RWPE2 (cell line): Measurements from ENCODE around the gene CACNB3.

Experiments
- ATAC-seq: fragments of 200-7000 bp; cut with Tn5 transposase; 3 replicates; pipeline ENCODE4 v1.9.1; 2021; ENCODE audit warnings: low read depth
- DNase-seq: peaks from one replicate; pipeline ENCODE4 v3.0.0-alpha.2; 2020; ENCODE audit warnings: low spot score
- H3K27ac ChIP-seq: fragments of 450-650 bp; 2 replicates; pipeline ENCODE4 v1.5.1; 2017; ENCODE audit warnings: mild to moderate bottlenecking; ENCODE audit not compliant: poor library complexity, severe bottlenecking
- H3K27me3 ChIP-seq: fragments of 250-450 bp; sonication (Bioruptor Pico); 2 replicates; pipeline ENCODE4 v1.5.1; 2021; ENCODE audit warnings: mild to moderate bottlenecking, moderate library complexity; ENCODE audit not compliant: insufficient read depth, poor library complexity, severe bottlenecking
- H3K36me3 ChIP-seq: fragments of 250-450 bp; sonication (Bioruptor Pico); 2 replicates; pipeline ENCODE4 v1.5.1; 2020; ENCODE audit warnings: low read depth, mild to moderate bottlenecking, moderate library complexity
- H3K4me1 ChIP-seq: fragments of 250-450 bp; sonication (Bioruptor Pico); 2 replicates; pipeline ENCODE4 v1.5.1; 2021; ENCODE audit warnings: mild to moderate bottlenecking, moderate library complexity; ENCODE audit not compliant: insufficient read depth, poor library complexity, severe bottlenecking
- H3K4me3 ChIP-seq: fragments of 250-450 bp; sonication (Bioruptor Pico); 2 replicates; pipeline ENCODE4 v1.5.1; 2021; ENCODE audit warnings: mild to moderate bottlenecking, moderate library complexity; ENCODE audit not compliant: severe bottlenecking
- H3K9me3 ChIP-seq: fragments of 250-450 bp; sonication (Bioruptor Pico); 2 replicates; pipeline ENCODE4 v1.5.1; 2021; ENCODE audit warnings: mild to moderate bottlenecking, moderate library complexity; ENCODE audit not compliant: severe bottlenecking
- CTCF ChIP-seq: fragments of 450-650 bp; IDR thresholded peaks from one replicate; pipeline ENCODE4 v1.5.1; 2017; ENCODE audit warnings: mild to moderate bottlenecking, moderate library complexity; ENCODE audit not compliant: poor library complexity, severe bottlenecking

CACNB3 gene

GRCh38 chr12:48818831-48819590 lies 715 bp downstream of the CACNB3 start:
- ATAC-seq (no peak), DNase-seq (no peak)
- Histone ChIP-seq H3K4me3 (peak overlapping the region; percentile 58), H3K27ac (no peak overlapping the region), H3K9me3 (no peaks in the 10 kb centered on the region), H3K36me3 (no peaks in the 10 kb centered on the region), H3K4me1 (no peaks in the 10 kb centered on the region), H3K27me3 (no peaks in the 10 kb centered on the region)
- TF ChIP-seq CTCF = peak; percentile 18

GRCh38 chr12:48819986-48820725 lies 1.9 kb downstream of the CACNB3 start:
- Histone ChIP-seq H3K27me3 (no peaks in the 10 kb centered on the region), H3K36me3 (0 out of 2 replicates have a peak, but pooled peaks cover 4% of the 10 kb centered on the region), H3K4me1 (no peaks in the 10 kb centered on the region), H3K4me3 (no peak overlapping the region), H3K9me3 (no peaks in the 10 kb centered on the region), H3K27ac (no peak overlapping the region)
- no peak for TF ChIP-seq CTCF
- ATAC-seq (no peak), DNase-seq (no peak)

- Histone ChIP-seq H3K4me3 (no peak overlapping the region), H3K9me3 (no peaks in the 10 kb centered on the region), H3K27ac (no peak overlapping the region), H3K4me1 (no peaks in the 10 kb centered on the region), H3K36me3 (peaks cover 8% of the 10 kb centered on the region), H3K27me3 (no peaks in the 10 kb centered on the region)
- TF ChIP-seq CTCF = no peak
- ATAC-seq = no peak
- DNase-seq = no peak
Measured at GRCh38 chr12:48822139-48822538, 3.8 kb downstream of the CACNB3 start.

GRCh38 chr12:48822711-48823110 lies 4.4 kb downstream of the CACNB3 start:
- TF ChIP-seq CTCF = no peak
- no peak for ATAC-seq
- no peaks in the 10 kb centered on the region for H3K4me1 ChIP-seq

GRCh38 chr12:48823281-48823680 lies 5.0 kb downstream of the CACNB3 start:
- Histone ChIP-seq H3K4me1 (no peaks in the 10 kb centered on the region), H3K4me3 (no peak overlapping the region), H3K27me3 (no peaks in the 10 kb centered on the region), H3K36me3 (peaks cover 12% of the 10 kb centered on the region), H3K9me3 (no peaks in the 10 kb centered on the region), H3K27ac (no peak overlapping the region)
- DNase-seq (no peak), ATAC-seq (no peak)
- TF ChIP-seq CTCF = no peak

More at GRCh38 chr12:48822711-48823110, 4.4 kb downstream of the CACNB3 start:
- Histone ChIP-seq H3K27me3 (no peaks in the 10 kb centered on the region), H3K36me3 (peaks cover 12% of the 10 kb centered on the region), H3K4me3 (no peak overlapping the region), H3K9me3 (no peaks in the 10 kb centered on the region), H3K27ac (no peak overlapping the region)
- DNase-seq = no peak
